Measurements from ENCODE around the gene LIFR.

DNA sequence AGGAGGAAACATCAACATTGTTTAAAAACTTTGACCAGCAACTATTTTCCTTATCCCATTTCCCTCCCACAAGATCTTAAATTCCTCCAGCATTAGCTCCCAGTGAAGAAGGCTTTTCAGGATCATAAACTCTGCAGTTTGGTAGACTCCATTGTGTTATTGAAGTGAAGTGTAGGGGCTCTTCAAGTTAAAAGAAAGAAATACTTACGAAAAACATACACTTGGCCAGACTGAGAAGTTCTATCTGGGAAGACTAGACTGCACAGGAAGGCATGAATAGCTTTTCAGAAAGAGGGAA lies 22.3 kb downstream of the LIFR start:
- TF ChIP-seq, protein P1, sequence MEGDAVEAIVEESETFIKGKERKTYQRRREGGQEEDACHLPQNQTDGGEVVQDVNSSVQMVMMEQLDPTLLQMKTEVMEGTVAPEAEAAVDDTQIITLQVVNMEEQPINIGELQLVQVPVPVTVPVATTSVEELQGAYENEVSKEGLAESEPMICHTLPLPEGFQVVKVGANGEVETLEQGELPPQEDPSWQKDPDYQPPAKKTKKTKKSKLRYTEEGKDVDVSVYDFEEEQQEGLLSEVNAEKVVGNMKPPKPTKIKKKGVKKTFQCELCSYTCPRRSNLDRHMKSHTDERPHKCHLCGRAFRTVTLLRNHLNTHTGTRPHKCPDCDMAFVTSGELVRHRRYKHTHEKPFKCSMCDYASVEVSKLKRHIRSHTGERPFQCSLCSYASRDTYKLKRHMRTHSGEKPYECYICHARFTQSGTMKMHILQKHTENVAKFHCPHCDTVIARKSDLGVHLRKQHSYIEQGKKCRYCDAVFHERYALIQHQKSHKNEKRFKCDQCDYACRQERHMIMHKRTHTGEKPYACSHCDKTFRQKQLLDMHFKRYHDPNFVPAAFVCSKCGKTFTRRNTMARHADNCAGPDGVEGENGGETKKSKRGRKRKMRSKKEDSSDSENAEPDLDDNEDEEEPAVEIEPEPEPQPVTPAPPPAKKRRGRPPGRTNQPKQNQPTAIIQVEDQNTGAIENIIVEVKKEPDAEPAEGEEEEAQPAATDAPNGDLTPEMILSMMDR (IDR thresholded peaks at IDR 0.05): no peak
- no peak for TF ChIP-seq ZFX (IDR thresholded peaks at IDR 0.05; ENCODE audit: borderline replicate concordance)

Data from 22Rv1 (cell line).